Measurements from ENCODE around the gene FAM135A. TPM values are rescaled to one million over a fixed set of nuclear protein-coding genes. Genes with fewer than 3 reads are reported as not detected.
A peak's percentile ranks its signal among the peaks of the same experiment; 100 is the strongest.

Gene FAM135A
- total RNA-seq, 1 experiment from 2014 or later = 31.0 TPM

DNA sequence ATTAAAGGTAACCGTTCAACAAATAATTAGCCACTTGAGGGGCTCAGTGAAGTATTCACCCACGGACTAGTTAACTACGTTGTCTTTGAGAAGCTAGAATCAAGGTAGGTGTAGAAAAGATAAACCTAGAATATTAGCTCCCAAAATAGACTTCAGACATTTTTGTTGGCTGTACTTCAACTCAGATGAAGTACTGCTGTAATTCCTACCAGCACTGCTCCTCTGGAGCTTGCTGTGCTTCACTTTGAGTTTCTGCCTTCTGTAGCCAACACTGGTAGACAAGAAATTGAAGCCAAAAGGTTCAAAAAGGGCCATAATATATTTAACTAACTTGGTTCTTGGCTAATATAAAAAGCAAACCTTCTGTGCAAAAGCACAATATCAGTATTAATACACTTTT is 134.6 kb downstream of the FAM135A start:
- no peak overlapping the region for H3K27ac ChIP-seq (ENCODE audit: insufficient read length, low read depth, low read length)
- H3T11ph ChIP-seq (ENCODE audit: low read length) = no peak overlapping the region
- no peak for DNase-seq
- no peak overlapping the region for H2AFZ ChIP-seq (ENCODE audit: low read length)
- peak overlapping the region in 1 of 3 experiments; percentile 20; a peak in 1 of 7 replicates for H3K27ac Mint-ChIP-seq
- no peaks in the 10 kb centered on the region for H3K9me3 ChIP-seq (ENCODE audit: control insufficient read depth, low read depth, low read length)
- H3K18ac ChIP-seq (ENCODE audit: insufficient read length, low read depth, low read length) = no peak overlapping the region
- no peak overlapping the region for H3K14ac ChIP-seq (ENCODE audit: insufficient read depth, low read length)
- no peak overlapping the region for H2BK15ac ChIP-seq (ENCODE audit: low read depth, low read length)
- H4K5ac ChIP-seq (ENCODE audit: insufficient read length, low read depth, low read length) = no peak overlapping the region
- H3K79me1 ChIP-seq (ENCODE audit: insufficient read depth, low read depth, low read length, poor library complexity, severe bottlenecking) = no peaks in the 10 kb centered on the region
- no peak overlapping the region for H2AK5ac ChIP-seq (ENCODE audit: insufficient read length, low read length)
- H2BK20ac ChIP-seq (ENCODE audit: low read depth, low read length, poor library complexity, severe bottlenecking) = no peak overlapping the region
- H4K8ac ChIP-seq (replicated peaks; ENCODE audit: insufficient read length, low read depth, low read length) = no peak overlapping the region
- H3K27me3 Mint-ChIP-seq (ENCODE audit: low read depth) = no peaks in the 10 kb centered on the region
- H4K20me1 ChIP-seq (ENCODE audit: control insufficient read depth, insufficient read depth, insufficient read length) = no peaks in the 10 kb centered on the region
- no peak overlapping the region for H4K91ac ChIP-seq (ENCODE audit: insufficient read length, low read depth, low read length)
- no peaks in the 10 kb centered on the region for H3K4me1 ChIP-seq (ENCODE audit: insufficient read depth, low read length)
- H3K23ac ChIP-seq (ENCODE audit: insufficient read length, low read depth, low read length) = no peak overlapping the region
- WGBS (ENCODE audit: extremely low coverage, insufficient read length, low lambda C conversion rate) = no CpG with 5 or more reads among the region's 3 CpGs
- H2BK5ac ChIP-seq (ENCODE audit: insufficient read length, low read length) = no peak overlapping the region
- no peak overlapping the region for H2BK12ac ChIP-seq (ENCODE audit: insufficient read length, low read depth, low read length)
- no peak overlapping the region for H3K9ac ChIP-seq (ENCODE audit: extremely low read depth, insufficient read length, low read length)
- H3K27me3 ChIP-seq (ENCODE audit: insufficient read depth, low read length) = no peaks in the 10 kb centered on the region
- H3K4me2 ChIP-seq (ENCODE audit: insufficient read depth, insufficient read length, low read length) = no peak overlapping the region
- no peaks in the 10 kb centered on the region for H3K23me2 ChIP-seq (ENCODE audit: insufficient read length, low read depth, low read length, poor library complexity, severe bottlenecking)
- H3K4ac ChIP-seq (ENCODE audit: low read depth, low read length) = no peak overlapping the region
- peaks cover 12 to 21% of the 10 kb centered on the region in 2 experiments for H3K4me1 Mint-ChIP-seq
- peaks cover 4 to 7% (median 6%) of the 10 kb centered on the region in 3 experiments; a peak in 5 of 7 replicates for H3K36me3 Mint-ChIP-seq (ENCODE audit: insufficient read depth in 1 of 3, low read depth in 3 of 3)
- H2BK120ac ChIP-seq (ENCODE audit: low read depth, low read length, poor library complexity, severe bottlenecking) = no peak overlapping the region
- H3K4me3 Mint-ChIP-seq = no peak overlapping the region
- TF ChIP-seq, protein P1, sequence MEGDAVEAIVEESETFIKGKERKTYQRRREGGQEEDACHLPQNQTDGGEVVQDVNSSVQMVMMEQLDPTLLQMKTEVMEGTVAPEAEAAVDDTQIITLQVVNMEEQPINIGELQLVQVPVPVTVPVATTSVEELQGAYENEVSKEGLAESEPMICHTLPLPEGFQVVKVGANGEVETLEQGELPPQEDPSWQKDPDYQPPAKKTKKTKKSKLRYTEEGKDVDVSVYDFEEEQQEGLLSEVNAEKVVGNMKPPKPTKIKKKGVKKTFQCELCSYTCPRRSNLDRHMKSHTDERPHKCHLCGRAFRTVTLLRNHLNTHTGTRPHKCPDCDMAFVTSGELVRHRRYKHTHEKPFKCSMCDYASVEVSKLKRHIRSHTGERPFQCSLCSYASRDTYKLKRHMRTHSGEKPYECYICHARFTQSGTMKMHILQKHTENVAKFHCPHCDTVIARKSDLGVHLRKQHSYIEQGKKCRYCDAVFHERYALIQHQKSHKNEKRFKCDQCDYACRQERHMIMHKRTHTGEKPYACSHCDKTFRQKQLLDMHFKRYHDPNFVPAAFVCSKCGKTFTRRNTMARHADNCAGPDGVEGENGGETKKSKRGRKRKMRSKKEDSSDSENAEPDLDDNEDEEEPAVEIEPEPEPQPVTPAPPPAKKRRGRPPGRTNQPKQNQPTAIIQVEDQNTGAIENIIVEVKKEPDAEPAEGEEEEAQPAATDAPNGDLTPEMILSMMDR (conservative IDR thresholded peaks at IDR 0.05) = no peak
- H3K9me3 Mint-ChIP-seq = no peaks in the 10 kb centered on the region
- H3K56ac ChIP-seq (ENCODE audit: insufficient read length, low read depth, low read length) = no peak overlapping the region
- no peaks in the 10 kb centered on the region for H3K79me2 ChIP-seq (ENCODE audit: insufficient read depth, low read length)
